Suprapubic skin (tissue), 4 donors: Measurements from ENCODE around the gene MFN2.
A peak's percentile ranks its signal among the peaks of the same experiment; 100 is the strongest.

Source experiments
- CTCF ChIP-seq, 2 donors: fragments of 200-600 bp in 1 of 2; fragments of 450-650 bp in 1 of 2; sonication (generic) in 1 of 2; IDR thresholded peaks; one replicate each; pipeline ENCODE4 v1.5.1; 2016 to 2019; ENCODE audit warnings: antibody characterized with exemption in 2 of 2, mild to moderate bottlenecking in 1 of 2, moderate library complexity in 1 of 2
- EP300 ChIP-seq: sonication (generic); formaldehyde crosslinking; IDR thresholded peaks from one replicate; pipeline ENCODE4 v1.6.1; 2017; ENCODE audit warnings: antibody characterized with exemption
- POLR2A ChIP-seq, 2 donors: fragments of 450-650 bp; IDR thresholded peaks; one replicate each; pipeline ENCODE4 v1.6.1; 2017; ENCODE audit warnings: antibody characterized with exemption in 2 of 2, mild to moderate bottlenecking in 2 of 2, moderate library complexity in 2 of 2
- POLR2AphosphoS5 ChIP-seq, 3 donors: sonication (generic); formaldehyde crosslinking; IDR thresholded peaks; one replicate each; pipeline ENCODE4 v1.6.1; 2017; ENCODE audit warnings: antibody characterized with exemption in 3 of 3

GRCh38 chr1:11967028-11967547 is 13.2 kb upstream of the MFN2 start:
- peak; percentile 3 to 47 for TF ChIP-seq CTCF (IDR thresholded peaks at IDR 0.05)
- TF ChIP-seq POLR2A (IDR thresholded peaks at IDR 0.05): no peak
- no peak for TF ChIP-seq EP300
- no peak for TF ChIP-seq POLR2AphosphoS5 (IDR thresholded peaks at IDR 0.05)
